Parathyroid adenoma (tissue), 2 donors: ENCODE data around the gene CDHR1.

Source experiments
- H2AFZ ChIP-seq: fragments of 300-600 bp; sonication (generic); one replicate; pipeline ENCODE4 v1.7.0; 2017; ENCODE audit warnings: antibody characterized with exemption, mild to moderate bottlenecking
- H3K27ac ChIP-seq: fragments of 300-600 bp; sonication (generic); one replicate; pipeline ENCODE4 v1.7.0; 2017
- H3K27me3 ChIP-seq: fragments of 300-600 bp; sonication (generic); one replicate; pipeline ENCODE4 v1.7.0; 2017; ENCODE audit warnings: low read length; ENCODE audit not compliant: control insufficient read depth, insufficient read depth
- H3K36me3 ChIP-seq: fragments of 300-600 bp; sonication (generic); one replicate; pipeline ENCODE4 v1.7.0; 2017; ENCODE audit warnings: low read length; ENCODE audit not compliant: control insufficient read depth, insufficient read depth
- H3K4me1 ChIP-seq: fragments of 300-600 bp; sonication (generic); one replicate; pipeline ENCODE4 v1.7.0; 2017; ENCODE audit warnings: control low read depth
- H3K4me2 ChIP-seq: fragments of 300-600 bp; sonication (generic); one replicate; pipeline ENCODE4 v1.7.0; 2017; ENCODE audit warnings: low read length
- H3K4me3 ChIP-seq: fragments of 300-600 bp; sonication (generic); one replicate; pipeline ENCODE4 v1.7.0; 2017; ENCODE audit warnings: low read depth, low read length
- H3K79me2 ChIP-seq: fragments of 300-600 bp; sonication (generic); one replicate; pipeline ENCODE4 v1.7.0; 2017; ENCODE audit warnings: control low read depth
- H3K9ac ChIP-seq: fragments of 300-600 bp; sonication (generic); one replicate; pipeline ENCODE4 v1.7.0; 2017; ENCODE audit warnings: mild to moderate bottlenecking
- H3K9me3 ChIP-seq: fragments of 300-600 bp; sonication (generic); one replicate; pipeline ENCODE4 v1.7.0; 2017; ENCODE audit warnings: low read length; ENCODE audit not compliant: control insufficient read depth
- TF ChIP-seq, protein P1 (sequence below): fragments of 300-600 bp; sonication (generic); IDR thresholded peaks from one replicate; pipeline ENCODE4 v1.7.0; 2017; ENCODE audit warnings: antibody characterized with exemption, mild to moderate bottlenecking
- donor health status: primary hyperparathyroidism.

CDHR1 gene

GRCh38 chr10:84241185-84241790 is 47.0 kb downstream of the CDHR1 start, which contains the start of gene LRIT1:
Gene LRIT1 (minus strand): TSS chr10:84241546. CDS start chr10:84241439, 107 bp downstream.
- H2AFZ ChIP-seq = no peak within 1 kb of the TSS
- no peak within 1 kb of the TSS for H3K4me3 ChIP-seq
- no peak within 1 kb of the TSS for H3K9ac ChIP-seq
- H3K27ac ChIP-seq = no peak within 1 kb of the TSS
- H3K4me1 ChIP-seq = no peaks in the 10 kb centered on the region
- TF ChIP-seq, protein P1, sequence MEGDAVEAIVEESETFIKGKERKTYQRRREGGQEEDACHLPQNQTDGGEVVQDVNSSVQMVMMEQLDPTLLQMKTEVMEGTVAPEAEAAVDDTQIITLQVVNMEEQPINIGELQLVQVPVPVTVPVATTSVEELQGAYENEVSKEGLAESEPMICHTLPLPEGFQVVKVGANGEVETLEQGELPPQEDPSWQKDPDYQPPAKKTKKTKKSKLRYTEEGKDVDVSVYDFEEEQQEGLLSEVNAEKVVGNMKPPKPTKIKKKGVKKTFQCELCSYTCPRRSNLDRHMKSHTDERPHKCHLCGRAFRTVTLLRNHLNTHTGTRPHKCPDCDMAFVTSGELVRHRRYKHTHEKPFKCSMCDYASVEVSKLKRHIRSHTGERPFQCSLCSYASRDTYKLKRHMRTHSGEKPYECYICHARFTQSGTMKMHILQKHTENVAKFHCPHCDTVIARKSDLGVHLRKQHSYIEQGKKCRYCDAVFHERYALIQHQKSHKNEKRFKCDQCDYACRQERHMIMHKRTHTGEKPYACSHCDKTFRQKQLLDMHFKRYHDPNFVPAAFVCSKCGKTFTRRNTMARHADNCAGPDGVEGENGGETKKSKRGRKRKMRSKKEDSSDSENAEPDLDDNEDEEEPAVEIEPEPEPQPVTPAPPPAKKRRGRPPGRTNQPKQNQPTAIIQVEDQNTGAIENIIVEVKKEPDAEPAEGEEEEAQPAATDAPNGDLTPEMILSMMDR = no peak
- no peaks in the 10 kb centered on the region for H3K36me3 ChIP-seq
- H3K79me2 ChIP-seq = no peaks in the 10 kb centered on the region
- H3K27me3 ChIP-seq = no peaks in the 10 kb centered on the region
- H3K9me3 ChIP-seq = no peaks in the 10 kb centered on the region
- no peak within 1 kb of the TSS for H3K4me2 ChIP-seq

DNA sequence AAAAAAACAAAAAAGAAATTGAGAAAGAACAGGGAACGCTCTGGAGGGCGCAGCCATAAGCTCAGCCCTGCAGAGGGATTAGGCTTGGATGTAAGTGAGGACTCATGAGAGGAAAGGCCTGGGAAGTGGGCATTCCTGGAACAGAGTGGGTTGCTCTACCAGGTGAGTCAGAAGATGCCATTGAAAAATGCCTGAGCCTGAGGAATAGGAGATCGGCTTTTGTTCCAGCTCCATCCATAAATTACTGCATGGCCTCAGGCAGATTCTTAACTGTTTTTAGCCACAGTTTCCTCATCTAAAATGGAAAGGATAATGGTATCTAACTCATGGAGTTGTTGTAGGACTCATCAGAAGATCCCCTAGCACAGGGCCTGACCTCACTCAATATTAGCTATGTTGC is 49.4 kb downstream of the CDHR1 start:
- Histone ChIP-seq H3K36me3 (no peaks in the 10 kb centered on the region), H2AFZ (no peak overlapping the region), H3K27ac (no peak overlapping the region), H3K4me1 (no peaks in the 10 kb centered on the region), H3K27me3 (no peaks in the 10 kb centered on the region), H3K4me3 (no peak overlapping the region), H3K4me2 (no peak overlapping the region), H3K9me3 (no peaks in the 10 kb centered on the region), H3K9ac (no peak overlapping the region), H3K79me2 (no peaks in the 10 kb centered on the region)
- TF ChIP-seq, protein P1 = no peak

GRCh38 chr10:84244651-84245270 is 50.4 kb downstream of the CDHR1 start, which contains the start of gene RGR:
Gene RGR (plus strand): TSS chr10:84245053. CDS start chr10:84245091, 38 bp downstream.
- Histone ChIP-seq H3K9ac (no peak within 1 kb of the TSS), H3K9me3 (no peaks in the 10 kb centered on the region), H3K4me1 (no peaks in the 10 kb centered on the region), H3K79me2 (no peaks in the 10 kb centered on the region), H2AFZ (no peak within 1 kb of the TSS), H3K27me3 (no peaks in the 10 kb centered on the region), H3K4me3 (no peak within 1 kb of the TSS), H3K4me2 (no peak within 1 kb of the TSS), H3K36me3 (no peaks in the 10 kb centered on the region), H3K27ac (no peak within 1 kb of the TSS)
- TF ChIP-seq, protein P1 = no peak

DNA sequence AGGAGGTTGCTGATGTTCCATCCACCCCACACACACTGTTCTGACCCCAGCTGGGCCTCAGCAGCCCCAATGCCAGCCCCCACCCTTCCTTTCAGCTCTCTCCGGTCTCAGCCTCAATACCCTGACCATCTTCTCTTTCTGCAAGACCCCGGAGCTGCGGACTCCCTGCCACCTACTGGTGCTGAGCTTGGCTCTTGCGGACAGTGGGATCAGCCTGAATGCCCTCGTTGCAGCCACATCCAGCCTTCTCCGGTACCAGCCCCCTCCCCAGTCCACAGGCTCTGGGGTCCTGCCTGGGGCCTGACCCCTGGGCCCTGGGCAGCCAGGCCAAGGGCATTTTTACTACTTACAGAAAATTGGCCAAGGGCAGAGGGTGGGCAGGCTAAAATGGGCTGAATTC is 53.2 kb downstream of the CDHR1 start:
- H3K9me3 ChIP-seq = no peaks in the 10 kb centered on the region
- no peaks in the 10 kb centered on the region for H3K36me3 ChIP-seq
- no peak overlapping the region for H3K4me2 ChIP-seq
- no peak overlapping the region for H3K4me3 ChIP-seq
- H3K79me2 ChIP-seq = no peaks in the 10 kb centered on the region
- TF ChIP-seq, protein P1 = no peak
- no peak overlapping the region for H2AFZ ChIP-seq
- no peaks in the 10 kb centered on the region for H3K4me1 ChIP-seq
- H3K9ac ChIP-seq = no peak overlapping the region
- H3K27me3 ChIP-seq = no peaks in the 10 kb centered on the region
- H3K27ac ChIP-seq = no peak overlapping the region

- Histone ChIP-seq H3K4me2 (no peak overlapping the region), H3K27me3 (no peaks in the 10 kb centered on the region), H3K4me1 (no peaks in the 10 kb centered on the region), H3K36me3 (no peaks in the 10 kb centered on the region), H2AFZ (no peak overlapping the region), H3K4me3 (no peak overlapping the region), H3K9me3 (no peaks in the 10 kb centered on the region), H3K27ac (no peak overlapping the region), H3K79me2 (no peaks in the 10 kb centered on the region), H3K9ac (no peak overlapping the region)
- TF ChIP-seq, protein P1 = no peak
Observed at GRCh38 chr10:84248794-84249193, 54.5 kb downstream of the CDHR1 start.
